GM12878 (cell line): ENCODE results near the gene TOLLIP.
"Not testable (repeated sequence)": the region's sequence is repeated elsewhere in the genome, so short reads cannot be mapped to it uniquely, and the experiment has no call there.

Experiments
- EZH2 ChIP-seq: IDR thresholded peaks from 2 replicates; pipeline ENCODE4 v1.6.1; 2012; ENCODE audit warnings: low read depth, mild to moderate bottlenecking, control low read depth, inconsistent platforms, low read length, borderline replicate concordance; ENCODE audit not compliant: control insufficient read depth
- POLR2A ChIP-seq: IDR thresholded peaks from 2 replicates; pipeline ENCODE4 v1.6.1; 2011; ENCODE audit warnings: low read depth, mild to moderate bottlenecking, low read length
- RAD21 ChIP-seq: IDR thresholded peaks from 2 replicates; pipeline ENCODE4 v1.6.1; 2011; ENCODE audit warnings: mild to moderate bottlenecking, low read depth, low read length, moderate library complexity; ENCODE audit not compliant: insufficient read depth
- RFX5 ChIP-seq: IDR thresholded peaks from 2 replicates; pipeline ENCODE4 v1.6.1; 2011; ENCODE audit warnings: low read depth, low read length, improper control_type of control experiment
- YY1 ChIP-seq: IDR thresholded peaks from 2 replicates; pipeline ENCODE4 v1.6.1; 2011; ENCODE audit warnings: low read depth, mild to moderate bottlenecking, low read length
- TF ChIP-seq, protein P1 (sequence below), 3 experiments: IDR thresholded peaks in 2 of 3; conservative IDR thresholded peaks in 1 of 3; 2 replicates each; pipeline ENCODE4 v1.5.1; 2011; ENCODE audit warnings: low read depth in 3 of 3, low read length in 3 of 3, mild to moderate bottlenecking in 3 of 3, control low read depth in 2 of 3, moderate library complexity in 2 of 3, inconsistent platforms in 1 of 3, mixed read lengths in 1 of 3; ENCODE audit not compliant: control insufficient read depth in 2 of 3, insufficient read depth in 1 of 3; ENCODE audit errors: extremely low read depth in 1 of 3
- TF ChIP-seq, protein P2 (sequence below): IDR thresholded peaks from 2 replicates; pipeline ENCODE4 v1.6.1; 2011; ENCODE audit warnings: low read depth, low read length, improper control_type of control experiment, borderline replicate concordance

DNA sequence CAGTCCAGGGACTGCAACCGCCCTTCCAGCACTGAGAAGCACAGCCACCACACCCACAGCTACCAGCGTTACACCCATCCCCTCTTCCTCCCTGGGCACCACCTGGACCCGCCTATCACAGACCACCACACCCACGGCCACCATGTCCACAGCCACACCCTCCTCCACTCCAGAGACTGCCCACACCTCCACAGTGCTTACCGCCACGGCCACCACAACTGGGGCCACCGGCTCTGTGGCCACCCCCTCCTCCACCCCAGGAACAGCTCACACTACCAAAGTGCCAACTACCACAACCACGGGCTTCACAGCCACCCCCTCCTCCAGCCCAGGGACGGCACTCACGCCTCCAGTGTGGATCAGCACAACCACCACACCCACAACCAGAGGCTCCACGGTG is 66.7 kb downstream of the TOLLIP start:
- TF ChIP-seq, protein P1, sequence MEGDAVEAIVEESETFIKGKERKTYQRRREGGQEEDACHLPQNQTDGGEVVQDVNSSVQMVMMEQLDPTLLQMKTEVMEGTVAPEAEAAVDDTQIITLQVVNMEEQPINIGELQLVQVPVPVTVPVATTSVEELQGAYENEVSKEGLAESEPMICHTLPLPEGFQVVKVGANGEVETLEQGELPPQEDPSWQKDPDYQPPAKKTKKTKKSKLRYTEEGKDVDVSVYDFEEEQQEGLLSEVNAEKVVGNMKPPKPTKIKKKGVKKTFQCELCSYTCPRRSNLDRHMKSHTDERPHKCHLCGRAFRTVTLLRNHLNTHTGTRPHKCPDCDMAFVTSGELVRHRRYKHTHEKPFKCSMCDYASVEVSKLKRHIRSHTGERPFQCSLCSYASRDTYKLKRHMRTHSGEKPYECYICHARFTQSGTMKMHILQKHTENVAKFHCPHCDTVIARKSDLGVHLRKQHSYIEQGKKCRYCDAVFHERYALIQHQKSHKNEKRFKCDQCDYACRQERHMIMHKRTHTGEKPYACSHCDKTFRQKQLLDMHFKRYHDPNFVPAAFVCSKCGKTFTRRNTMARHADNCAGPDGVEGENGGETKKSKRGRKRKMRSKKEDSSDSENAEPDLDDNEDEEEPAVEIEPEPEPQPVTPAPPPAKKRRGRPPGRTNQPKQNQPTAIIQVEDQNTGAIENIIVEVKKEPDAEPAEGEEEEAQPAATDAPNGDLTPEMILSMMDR (IDR thresholded peaks at IDR 0.05 in 2 of 3, conservative IDR thresholded peaks at IDR 0.05 in 1 of 3; ENCODE audit: control insufficient read depth in 2 of 3, extremely low read depth in 1 of 3, insufficient read depth in 1 of 3, low read depth in 3 of 3, low read length in 3 of 3), result not testable (repeated sequence)
- TF ChIP-seq, protein P2, sequence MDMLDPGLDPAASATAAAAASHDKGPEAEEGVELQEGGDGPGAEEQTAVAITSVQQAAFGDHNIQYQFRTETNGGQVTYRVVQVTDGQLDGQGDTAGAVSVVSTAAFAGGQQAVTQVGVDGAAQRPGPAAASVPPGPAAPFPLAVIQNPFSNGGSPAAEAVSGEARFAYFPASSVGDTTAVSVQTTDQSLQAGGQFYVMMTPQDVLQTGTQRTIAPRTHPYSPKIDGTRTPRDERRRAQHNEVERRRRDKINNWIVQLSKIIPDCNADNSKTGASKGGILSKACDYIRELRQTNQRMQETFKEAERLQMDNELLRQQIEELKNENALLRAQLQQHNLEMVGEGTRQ, result not testable (repeated sequence)
- not testable (repeated sequence) for TF ChIP-seq POLR2A, EZH2, RFX5, RAD21, YY1
